Mammary epithelial cell (primary cell): ENCODE results near the gene APOO.

Source experiments
- EZH2 ChIP-seq: IDR thresholded peaks from 2 replicates; pipeline ENCODE4 v1.6.1; 2012; ENCODE audit warnings: low read length, inconsistent platforms, borderline replicate concordance
- TF ChIP-seq, protein P1 (sequence below), 2 donors: IDR thresholded peaks in 1 of 2; conservative IDR thresholded peaks in 1 of 2; 2 replicates each; pipeline ENCODE4 v1.5.1; 2011 to 2012; ENCODE audit warnings: inconsistent platforms in 2 of 2, low read length in 2 of 2, mild to moderate bottlenecking in 2 of 2, control low read depth in 1 of 2, low read depth in 1 of 2; ENCODE audit not compliant: insufficient read depth in 1 of 2; ENCODE audit errors: extremely low read depth in 1 of 2

DNA sequence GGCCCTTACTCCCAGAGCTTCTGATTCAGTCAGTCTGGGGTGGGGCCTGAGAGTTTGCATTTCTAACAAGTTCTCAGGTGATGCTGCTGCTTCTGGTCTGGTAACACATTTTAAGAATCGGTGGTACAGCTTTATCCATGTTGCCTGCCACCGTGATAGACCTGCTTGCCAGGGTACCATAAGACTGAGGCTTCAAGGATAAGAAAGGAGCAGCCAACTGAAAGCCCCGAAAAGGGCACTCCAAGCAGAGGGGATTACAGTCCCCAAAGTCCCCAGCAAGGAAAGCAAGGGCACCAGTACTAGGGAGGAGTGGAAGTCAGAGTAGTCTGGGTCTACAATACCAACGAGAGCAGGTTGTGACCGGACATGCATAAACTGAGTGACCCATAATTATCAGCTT, 49.8 kb downstream of the APOO start:
- TF ChIP-seq, protein P1, sequence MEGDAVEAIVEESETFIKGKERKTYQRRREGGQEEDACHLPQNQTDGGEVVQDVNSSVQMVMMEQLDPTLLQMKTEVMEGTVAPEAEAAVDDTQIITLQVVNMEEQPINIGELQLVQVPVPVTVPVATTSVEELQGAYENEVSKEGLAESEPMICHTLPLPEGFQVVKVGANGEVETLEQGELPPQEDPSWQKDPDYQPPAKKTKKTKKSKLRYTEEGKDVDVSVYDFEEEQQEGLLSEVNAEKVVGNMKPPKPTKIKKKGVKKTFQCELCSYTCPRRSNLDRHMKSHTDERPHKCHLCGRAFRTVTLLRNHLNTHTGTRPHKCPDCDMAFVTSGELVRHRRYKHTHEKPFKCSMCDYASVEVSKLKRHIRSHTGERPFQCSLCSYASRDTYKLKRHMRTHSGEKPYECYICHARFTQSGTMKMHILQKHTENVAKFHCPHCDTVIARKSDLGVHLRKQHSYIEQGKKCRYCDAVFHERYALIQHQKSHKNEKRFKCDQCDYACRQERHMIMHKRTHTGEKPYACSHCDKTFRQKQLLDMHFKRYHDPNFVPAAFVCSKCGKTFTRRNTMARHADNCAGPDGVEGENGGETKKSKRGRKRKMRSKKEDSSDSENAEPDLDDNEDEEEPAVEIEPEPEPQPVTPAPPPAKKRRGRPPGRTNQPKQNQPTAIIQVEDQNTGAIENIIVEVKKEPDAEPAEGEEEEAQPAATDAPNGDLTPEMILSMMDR (conservative IDR thresholded peaks at IDR 0.05 in 1 of 2, IDR thresholded peaks at IDR 0.05 in 1 of 2; ENCODE audit: extremely low read depth in 1 of 2, insufficient read depth in 1 of 2, low read depth in 1 of 2, low read length in 2 of 2), result no peak
- TF ChIP-seq EZH2, result no peak
